Epithelial cell of esophagus (primary cell): Measurements from ENCODE around the gene STARD9.

Experiments used
- DNase-seq: peaks from one replicate; pipeline ENCODE4 v3.0.0; 2010; ENCODE audit warnings: low read depth
- H3K4me3 ChIP-seq: 2 replicates; pipeline ENCODE4 v1.5.1; 2011; ENCODE audit warnings: mild to moderate bottlenecking, low read length, control low read depth
- TF ChIP-seq, protein P1 (sequence below): IDR thresholded peaks from 2 replicates; pipeline ENCODE4 v1.5.1; 2011; ENCODE audit warnings: low read depth, mild to moderate bottlenecking, low read length, control low read depth, inconsistent platforms; ENCODE audit not compliant: insufficient read depth; ENCODE audit errors: missing control alignments

Gene STARD9

GRCh38 chr15:42707873-42708544 is 132.6 kb downstream of the STARD9 start:
- DNase-seq: peak; percentile 14
- TF ChIP-seq, protein P1, sequence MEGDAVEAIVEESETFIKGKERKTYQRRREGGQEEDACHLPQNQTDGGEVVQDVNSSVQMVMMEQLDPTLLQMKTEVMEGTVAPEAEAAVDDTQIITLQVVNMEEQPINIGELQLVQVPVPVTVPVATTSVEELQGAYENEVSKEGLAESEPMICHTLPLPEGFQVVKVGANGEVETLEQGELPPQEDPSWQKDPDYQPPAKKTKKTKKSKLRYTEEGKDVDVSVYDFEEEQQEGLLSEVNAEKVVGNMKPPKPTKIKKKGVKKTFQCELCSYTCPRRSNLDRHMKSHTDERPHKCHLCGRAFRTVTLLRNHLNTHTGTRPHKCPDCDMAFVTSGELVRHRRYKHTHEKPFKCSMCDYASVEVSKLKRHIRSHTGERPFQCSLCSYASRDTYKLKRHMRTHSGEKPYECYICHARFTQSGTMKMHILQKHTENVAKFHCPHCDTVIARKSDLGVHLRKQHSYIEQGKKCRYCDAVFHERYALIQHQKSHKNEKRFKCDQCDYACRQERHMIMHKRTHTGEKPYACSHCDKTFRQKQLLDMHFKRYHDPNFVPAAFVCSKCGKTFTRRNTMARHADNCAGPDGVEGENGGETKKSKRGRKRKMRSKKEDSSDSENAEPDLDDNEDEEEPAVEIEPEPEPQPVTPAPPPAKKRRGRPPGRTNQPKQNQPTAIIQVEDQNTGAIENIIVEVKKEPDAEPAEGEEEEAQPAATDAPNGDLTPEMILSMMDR: no peak
- H3K4me3 ChIP-seq: no peak overlapping the region

GRCh38 chr15:42710662-42711061 is 135.3 kb downstream of the STARD9 start:
- DNase-seq: no peak
- no peak overlapping the region for H3K4me3 ChIP-seq

GRCh38 chr15:42711746-42712145 is 136.3 kb downstream of the STARD9 start:
- H3K4me3 ChIP-seq: no peak overlapping the region
- TF ChIP-seq, protein P1: no peak
- no peak for DNase-seq

More at GRCh38 chr15:42710662-42711061, 135.3 kb downstream of the STARD9 start:
- TF ChIP-seq, protein P1: no peak

DNA sequence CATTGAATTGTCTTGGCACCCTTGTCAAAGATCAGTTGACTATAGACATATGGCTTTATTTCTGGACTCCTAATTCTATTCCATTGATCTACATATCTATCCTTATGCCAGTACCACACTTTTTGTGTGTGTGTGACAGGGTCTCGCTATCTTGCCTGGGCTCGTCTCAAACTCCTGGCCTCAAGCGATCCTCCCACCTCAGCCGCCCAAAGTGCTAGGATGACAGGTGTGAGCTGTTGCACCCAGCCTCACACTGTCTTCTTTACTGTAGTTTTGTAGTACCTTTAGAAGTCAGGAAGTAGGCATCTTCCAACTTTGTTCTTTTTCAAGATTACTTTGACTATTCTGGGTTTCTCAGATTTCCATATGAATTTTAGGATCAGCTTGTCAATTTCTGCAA is 137.2 kb downstream of the STARD9 start:
- TF ChIP-seq, protein P1: no peak
- no peak overlapping the region for H3K4me3 ChIP-seq
- DNase-seq: no peak

DNA sequence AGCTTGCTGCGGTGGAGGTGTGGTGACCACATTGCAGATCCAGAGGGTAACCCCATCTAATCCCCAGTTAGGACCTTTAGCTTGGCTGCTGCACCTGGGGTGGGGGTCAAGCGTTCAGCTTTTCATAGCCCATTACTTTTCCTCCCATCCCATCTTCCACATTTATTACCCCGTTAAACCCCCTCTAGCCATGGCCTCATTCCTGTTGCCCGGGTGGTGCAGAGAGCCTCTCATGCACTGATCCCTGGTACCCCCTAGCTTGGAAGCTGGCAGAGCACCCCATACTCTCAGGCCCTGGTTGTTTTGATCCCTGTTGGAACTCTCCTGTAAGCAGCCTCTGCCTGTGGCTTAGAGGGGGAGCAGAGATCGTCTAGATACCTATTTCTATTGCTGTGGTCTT is 140.7 kb downstream of the STARD9 start:
- DNase-seq: no peak
- TF ChIP-seq, protein P1: no peak
- no peak overlapping the region for H3K4me3 ChIP-seq

- H3K4me3 ChIP-seq: no peak overlapping the region
- no peak for DNase-seq
- TF ChIP-seq, protein P1: no peak
Observed at GRCh38 chr15:42716626-42717025, 141.2 kb downstream of the STARD9 start.

GRCh38 chr15:42719043-42719442 is 143.6 kb downstream of the STARD9 start:
- TF ChIP-seq, protein P1: no peak
- no peak overlapping the region for H3K4me3 ChIP-seq
- DNase-seq: no peak
